Nephron (organoid): ENCODE results near the gene ZBTB43.
A peak's percentile ranks its signal among the peaks of the same experiment; 100 is the strongest.

Experiments
- H3K27ac Mint-ChIP-seq, 3 experiments: 2 replicates each; pipeline ENCODE4 v1.8.0; 2020; ENCODE audit warnings: mixed read lengths in 3 of 3, mild to moderate bottlenecking in 2 of 3, moderate library complexity in 1 of 3
- H3K27me3 Mint-ChIP-seq: 2 replicates; pipeline ENCODE4 v1.8.0; 2021; ENCODE audit warnings: low read depth, mild to moderate bottlenecking, moderate library complexity, mixed read lengths
- H3K36me3 Mint-ChIP-seq: 2 replicates; pipeline ENCODE4 v1.8.0; 2020; ENCODE audit warnings: low read depth, mixed read lengths
- H3K4me1 Mint-ChIP-seq: 2 replicates; pipeline ENCODE4 v1.8.0; 2020; ENCODE audit warnings: mixed read lengths
- H3K4me3 Mint-ChIP-seq, 3 experiments: 2 replicates each; pipeline ENCODE4 v1.8.0; 2020; ENCODE audit warnings: mild to moderate bottlenecking in 3 of 3, mixed read lengths in 3 of 3, moderate library complexity in 2 of 3
- H3K9me3 Mint-ChIP-seq: 2 replicates; pipeline ENCODE4 v1.8.0; 2020; ENCODE audit warnings: mixed read lengths
- TF ChIP-seq, protein P1 (sequence below), 3 experiments: fragments of 200-600 bp; sonication (generic); IDR thresholded peaks; one replicate each; pipeline ENCODE4 v1.5.0; 2021; ENCODE audit warnings: antibody characterized with exemption in 3 of 3; ENCODE audit not compliant: unreplicated experiment in 3 of 3

ZBTB43 gene

DNA sequence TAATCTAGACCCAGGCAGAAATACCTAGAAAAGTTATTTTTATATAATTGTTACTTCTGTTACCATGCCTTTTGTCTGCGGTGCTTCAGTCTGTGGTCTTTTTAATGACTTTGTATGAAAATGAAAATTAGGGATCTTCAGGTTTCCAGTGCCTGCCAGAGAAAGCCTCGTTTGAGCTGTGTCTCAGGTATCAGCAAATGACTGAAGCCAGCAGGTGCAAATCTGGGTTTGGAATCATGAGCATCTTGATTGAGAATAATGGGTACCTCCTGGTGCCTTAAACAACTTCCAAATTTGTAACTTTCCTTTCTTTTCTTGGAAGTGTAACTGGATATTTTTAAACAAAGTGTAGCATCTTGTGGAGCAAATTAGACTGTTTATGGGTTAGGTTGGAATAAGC is 59.9 kb downstream of the ZBTB43 start:
- Mint-ChIP-seq H3K36me3 (peaks cover 43% of the 10 kb centered on the region), H3K4me1 (peaks cover 52% of the 10 kb centered on the region), H3K27ac (peak overlapping the region in 2 of 3 experiments; percentile 24 to 32), H3K9me3 (no peaks in the 10 kb centered on the region), H3K4me3 (no peak overlapping the region), H3K27me3 (no peaks in the 10 kb centered on the region)
- TF ChIP-seq, protein P1, sequence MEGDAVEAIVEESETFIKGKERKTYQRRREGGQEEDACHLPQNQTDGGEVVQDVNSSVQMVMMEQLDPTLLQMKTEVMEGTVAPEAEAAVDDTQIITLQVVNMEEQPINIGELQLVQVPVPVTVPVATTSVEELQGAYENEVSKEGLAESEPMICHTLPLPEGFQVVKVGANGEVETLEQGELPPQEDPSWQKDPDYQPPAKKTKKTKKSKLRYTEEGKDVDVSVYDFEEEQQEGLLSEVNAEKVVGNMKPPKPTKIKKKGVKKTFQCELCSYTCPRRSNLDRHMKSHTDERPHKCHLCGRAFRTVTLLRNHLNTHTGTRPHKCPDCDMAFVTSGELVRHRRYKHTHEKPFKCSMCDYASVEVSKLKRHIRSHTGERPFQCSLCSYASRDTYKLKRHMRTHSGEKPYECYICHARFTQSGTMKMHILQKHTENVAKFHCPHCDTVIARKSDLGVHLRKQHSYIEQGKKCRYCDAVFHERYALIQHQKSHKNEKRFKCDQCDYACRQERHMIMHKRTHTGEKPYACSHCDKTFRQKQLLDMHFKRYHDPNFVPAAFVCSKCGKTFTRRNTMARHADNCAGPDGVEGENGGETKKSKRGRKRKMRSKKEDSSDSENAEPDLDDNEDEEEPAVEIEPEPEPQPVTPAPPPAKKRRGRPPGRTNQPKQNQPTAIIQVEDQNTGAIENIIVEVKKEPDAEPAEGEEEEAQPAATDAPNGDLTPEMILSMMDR (IDR thresholded peaks at IDR 0.05; ENCODE audit: unreplicated experiment in 3 of 3): no peak

DNA sequence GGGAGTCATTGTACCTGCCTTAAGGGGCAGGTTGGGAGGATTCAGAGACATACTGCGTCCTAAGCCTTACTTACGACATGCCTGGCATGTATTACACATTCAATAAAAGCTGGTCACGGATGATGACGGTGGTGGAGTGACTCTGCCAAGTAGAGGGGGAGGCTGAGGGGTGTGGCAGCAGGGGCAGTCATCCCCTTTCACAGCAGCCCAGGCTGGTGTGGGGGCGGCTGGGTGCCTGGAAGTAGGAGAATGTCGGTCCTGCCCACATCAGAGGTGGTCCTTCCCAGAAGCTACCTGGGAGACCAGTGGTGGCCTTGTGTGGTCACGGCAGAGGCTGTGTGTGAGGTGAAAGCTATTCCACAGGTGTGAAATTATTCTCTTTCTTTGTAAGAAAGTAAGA is 64.5 kb downstream of the ZBTB43 start:
- Mint-ChIP-seq H3K9me3 (no peaks in the 10 kb centered on the region), H3K36me3 (peaks cover 53% of the 10 kb centered on the region), H3K4me1 (peaks cover 34% of the 10 kb centered on the region), H3K4me3 (no peak overlapping the region), H3K27ac (no peak overlapping the region), H3K27me3 (no peaks in the 10 kb centered on the region)
- TF ChIP-seq, protein P1 (IDR thresholded peaks at IDR 0.05; ENCODE audit: unreplicated experiment in 3 of 3): no peak

DNA sequence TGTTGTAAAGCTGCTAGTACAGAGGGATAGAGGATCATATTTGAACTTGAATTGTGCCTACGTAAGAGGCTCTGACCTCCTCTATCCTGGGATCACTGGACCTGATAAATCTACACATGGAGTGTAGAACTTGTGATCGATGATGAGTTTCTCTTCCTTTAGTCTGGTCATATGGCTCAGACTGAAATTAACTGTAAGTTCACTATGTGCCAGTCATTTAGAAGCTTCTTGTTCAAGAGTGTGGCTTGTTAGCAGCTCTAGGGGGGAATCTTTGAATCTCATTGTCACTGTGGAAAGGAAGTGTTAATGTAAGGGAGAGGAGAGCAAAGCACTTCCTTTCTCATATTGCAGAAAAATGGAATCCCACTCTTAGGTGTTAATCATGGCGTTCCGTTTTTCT is 67.7 kb downstream of the ZBTB43 start:
- H3K36me3 Mint-ChIP-seq: peaks cover 40% of the 10 kb centered on the region
- no peak overlapping the region for H3K4me3 Mint-ChIP-seq
- H3K27ac Mint-ChIP-seq: no peak overlapping the region
- H3K9me3 Mint-ChIP-seq: no peaks in the 10 kb centered on the region
- H3K4me1 Mint-ChIP-seq: peaks cover 28% of the 10 kb centered on the region
- H3K27me3 Mint-ChIP-seq: no peaks in the 10 kb centered on the region
- TF ChIP-seq, protein P1 (IDR thresholded peaks at IDR 0.05; ENCODE audit: unreplicated experiment in 3 of 3): no peak

DNA sequence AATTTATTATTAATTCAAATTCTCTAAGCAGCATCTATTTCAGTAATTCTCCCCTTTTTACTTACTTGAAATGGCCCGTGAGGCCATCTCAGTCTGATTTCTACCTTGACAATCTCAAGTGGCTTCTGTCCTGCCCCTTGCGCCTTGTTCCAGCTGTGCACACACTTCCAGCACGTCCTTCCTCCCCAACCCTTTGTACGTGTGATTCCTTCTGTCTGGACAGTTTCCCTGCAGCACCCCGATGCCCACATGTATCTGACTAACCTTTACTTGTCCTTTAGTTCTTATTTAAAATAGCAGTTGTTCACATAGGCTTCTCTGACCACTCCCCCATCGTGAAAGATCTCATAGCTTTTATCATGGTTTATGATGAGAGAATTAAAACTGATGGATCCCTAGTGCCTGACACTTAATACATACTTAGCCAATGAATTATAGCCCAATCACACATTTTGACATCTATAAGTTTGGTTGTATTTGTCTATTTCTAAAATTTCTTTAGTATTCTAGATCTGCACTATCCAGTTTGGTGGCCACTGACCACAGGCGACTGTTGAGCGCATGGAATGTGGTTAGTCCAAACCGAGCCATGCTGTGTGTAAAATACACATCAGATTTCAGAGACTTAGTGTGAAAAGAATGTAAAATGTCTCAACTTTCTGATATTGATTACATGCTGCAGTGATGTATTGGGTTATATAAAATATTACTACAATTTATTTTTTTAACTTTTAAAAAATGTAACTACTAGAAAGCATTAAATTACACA is 69.9 kb downstream of the ZBTB43 start:
- Mint-ChIP-seq H3K36me3 (peaks cover 32% of the 10 kb centered on the region), H3K27ac (no peak overlapping the region), H3K4me3 (no peak overlapping the region), H3K4me1 (peaks cover 14% of the 10 kb centered on the region), H3K27me3 (no peaks in the 10 kb centered on the region), H3K9me3 (no peaks in the 10 kb centered on the region)
- TF ChIP-seq, protein P1 (IDR thresholded peaks at IDR 0.05; ENCODE audit: unreplicated experiment in 3 of 3): no peak

DNA sequence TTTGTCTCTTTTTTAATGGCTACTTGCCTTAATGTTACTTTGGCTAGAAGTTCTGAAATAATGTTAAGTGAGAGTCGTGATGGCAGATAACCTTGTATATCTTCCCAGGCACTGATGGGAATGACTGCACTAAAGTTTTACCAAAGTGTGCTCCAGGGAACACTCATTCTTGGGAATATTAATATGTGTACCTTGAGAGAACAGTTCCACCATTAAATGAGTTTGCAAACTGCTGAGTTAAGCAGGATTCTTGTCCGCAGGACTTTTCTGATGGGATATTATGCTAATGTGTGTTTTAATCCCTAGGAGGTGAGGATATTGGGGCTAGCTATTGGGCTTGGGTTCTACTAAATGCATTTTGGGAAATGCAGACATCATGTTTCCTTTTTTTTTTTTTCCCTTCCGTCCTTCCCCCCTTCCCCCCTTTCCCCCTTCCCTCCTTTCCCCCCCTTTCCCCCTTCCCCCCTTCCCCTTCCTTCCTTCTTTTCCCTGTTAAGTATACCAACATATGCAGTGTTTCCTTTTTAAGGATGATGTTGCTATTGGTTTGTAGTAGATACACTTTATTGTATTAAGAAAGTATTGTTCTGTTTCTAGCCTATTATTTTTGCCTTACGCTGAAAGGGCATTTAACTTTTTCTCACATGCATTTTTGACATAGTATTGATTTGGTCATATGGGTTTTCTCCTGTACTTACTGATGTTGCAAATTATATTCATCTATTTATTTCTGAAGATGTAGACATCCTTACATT is 71.1 kb downstream of the ZBTB43 start:
- no peaks in the 10 kb centered on the region for H3K9me3 Mint-ChIP-seq
- no peaks in the 10 kb centered on the region for H3K27me3 Mint-ChIP-seq
- TF ChIP-seq, protein P1 (IDR thresholded peaks at IDR 0.05; ENCODE audit: unreplicated experiment in 3 of 3): no peak
- H3K4me1 Mint-ChIP-seq: peaks cover 14% of the 10 kb centered on the region
- no peak overlapping the region for H3K4me3 Mint-ChIP-seq
- peaks cover 39% of the 10 kb centered on the region for H3K36me3 Mint-ChIP-seq
- peak overlapping the region; percentile 43 to 74 (median 68) for H3K27ac Mint-ChIP-seq
